ENCODE measurements around the gene LRP3.

LRP3 gene

GRCh38 chr19:33235269-33235995 lies 41.3 kb downstream of the LRP3 start:
- DNase-seq (ENCODE audit: insufficient read length, low spot score) (peak; percentile 93), FAIRE-seq (peak; percentile 88)

- DNase-seq (ENCODE audit: insufficient read length, low spot score), result no peak
- no peak for FAIRE-seq
Observed at GRCh38 chr19:33235996-33236350, 41.8 kb downstream of the LRP3 start.

- FAIRE-seq, result no peak
- DNase-seq (ENCODE audit: insufficient read length, low spot score), result no peak
Observed at GRCh38 chr19:33236696-33237390, 42.7 kb downstream of the LRP3 start.

GRCh38 chr19:33238481-33239149 lies 44.5 kb downstream of the LRP3 start:
- DNase-seq (ENCODE audit: insufficient read length, low spot score), result no peak
- FAIRE-seq, result no peak

GRCh38 chr19:33239223-33239975 lies 45.3 kb downstream of the LRP3 start:
- no peak for FAIRE-seq

GRCh38 chr19:33240181-33240771 lies 46.1 kb downstream of the LRP3 start:
- DNase-seq (ENCODE audit: insufficient read length, low spot score) (no peak), FAIRE-seq (no peak)

More at GRCh38 chr19:33239223-33239975, 45.3 kb downstream of the LRP3 start:
- no peak for DNase-seq (ENCODE audit: insufficient read length, low spot score)

DNA sequence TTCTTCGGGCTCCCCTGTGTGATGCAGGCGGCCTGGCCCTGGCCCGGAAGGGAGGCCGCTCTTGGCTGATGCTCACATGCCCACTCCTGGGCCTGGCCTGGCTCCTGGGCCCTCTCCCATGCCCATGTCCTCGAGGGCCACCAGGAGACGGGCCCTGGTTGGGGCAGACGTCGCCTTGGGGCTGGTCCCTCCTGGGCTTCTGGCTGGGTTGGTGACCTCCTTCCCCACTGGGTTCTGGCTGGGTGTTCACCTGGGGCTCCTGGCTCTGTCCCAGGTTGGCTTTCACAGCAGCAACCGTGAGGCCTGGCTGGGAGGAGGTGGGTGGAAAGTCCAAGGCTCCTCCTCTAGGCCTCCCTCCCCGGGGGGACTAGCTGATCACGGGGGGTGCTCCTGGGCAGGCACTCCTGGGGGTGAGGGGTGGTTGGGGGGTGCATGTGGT lies 47.0 kb downstream of the LRP3 start:
- no peak for FAIRE-seq

DNA sequence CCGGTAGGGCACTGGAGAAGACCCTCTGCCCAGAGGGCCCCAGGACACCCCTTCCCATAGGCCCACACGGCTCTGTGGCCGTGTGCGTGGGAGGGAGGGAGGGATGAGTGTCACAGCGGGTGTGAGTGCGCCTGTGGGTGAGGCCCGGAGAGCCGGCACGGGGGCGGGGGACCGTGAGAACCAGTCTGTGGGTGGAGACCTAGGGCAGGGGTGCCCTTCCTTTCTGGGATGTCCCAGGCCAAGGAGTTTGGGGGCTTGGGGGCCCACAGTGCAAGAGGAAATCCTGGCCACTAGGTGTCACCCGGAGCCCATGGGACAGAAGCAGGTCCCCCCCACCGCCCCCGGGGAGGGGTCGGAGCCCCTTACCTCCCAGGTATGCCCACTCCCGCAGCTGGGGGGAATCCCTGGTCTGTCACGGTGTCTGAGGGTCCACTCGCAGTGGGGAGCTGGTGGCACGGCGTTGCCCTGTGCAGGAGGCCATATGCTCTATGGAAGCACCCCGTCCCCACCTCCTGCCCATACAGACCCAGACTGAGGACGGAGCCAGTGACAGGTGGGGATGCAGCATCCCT lies 47.5 kb downstream of the LRP3 start:
- DNase-seq (ENCODE audit: insufficient read length, low spot score) (no peak), FAIRE-seq (no peak)

More for the DNA sequence above, 47.0 kb downstream of the LRP3 start:
- no peak for DNase-seq (ENCODE audit: insufficient read length, low spot score)

DNA sequence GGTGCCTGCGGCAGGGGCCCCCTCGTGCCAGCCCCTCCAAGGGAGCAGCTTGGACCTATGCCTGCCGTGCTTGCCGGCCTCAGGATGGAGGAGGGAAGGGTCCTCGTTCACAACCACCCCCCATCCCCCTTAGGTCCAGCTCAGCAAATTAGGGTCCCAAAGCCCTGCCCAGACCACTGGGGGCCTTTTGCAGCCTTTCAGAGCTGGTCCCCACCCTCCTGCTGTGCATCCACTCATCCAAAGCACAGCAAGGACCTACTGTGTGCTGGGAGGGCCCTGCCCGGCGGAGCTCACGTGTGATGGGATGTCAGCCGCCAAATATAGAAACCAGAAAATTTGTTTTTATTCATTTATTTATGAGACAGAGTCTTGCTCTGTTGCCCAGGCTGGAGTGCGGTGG lies 48.0 kb downstream of the LRP3 start:
- FAIRE-seq (no peak), DNase-seq (ENCODE audit: insufficient read length, low spot score) (no peak)

GRCh38 chr19:33242911-33243310 lies 48.8 kb downstream of the LRP3 start:
- FAIRE-seq, result no peak

GRCh38 chr19:33245948-33246708 lies 52.0 kb downstream of the LRP3 start:
- no peak for DNase-seq (ENCODE audit: insufficient read length, low spot score)
- no peak for FAIRE-seq

More at GRCh38 chr19:33242911-33243310, 48.8 kb downstream of the LRP3 start:
- DNase-seq (ENCODE audit: insufficient read length, low spot score), result no peak

DNA sequence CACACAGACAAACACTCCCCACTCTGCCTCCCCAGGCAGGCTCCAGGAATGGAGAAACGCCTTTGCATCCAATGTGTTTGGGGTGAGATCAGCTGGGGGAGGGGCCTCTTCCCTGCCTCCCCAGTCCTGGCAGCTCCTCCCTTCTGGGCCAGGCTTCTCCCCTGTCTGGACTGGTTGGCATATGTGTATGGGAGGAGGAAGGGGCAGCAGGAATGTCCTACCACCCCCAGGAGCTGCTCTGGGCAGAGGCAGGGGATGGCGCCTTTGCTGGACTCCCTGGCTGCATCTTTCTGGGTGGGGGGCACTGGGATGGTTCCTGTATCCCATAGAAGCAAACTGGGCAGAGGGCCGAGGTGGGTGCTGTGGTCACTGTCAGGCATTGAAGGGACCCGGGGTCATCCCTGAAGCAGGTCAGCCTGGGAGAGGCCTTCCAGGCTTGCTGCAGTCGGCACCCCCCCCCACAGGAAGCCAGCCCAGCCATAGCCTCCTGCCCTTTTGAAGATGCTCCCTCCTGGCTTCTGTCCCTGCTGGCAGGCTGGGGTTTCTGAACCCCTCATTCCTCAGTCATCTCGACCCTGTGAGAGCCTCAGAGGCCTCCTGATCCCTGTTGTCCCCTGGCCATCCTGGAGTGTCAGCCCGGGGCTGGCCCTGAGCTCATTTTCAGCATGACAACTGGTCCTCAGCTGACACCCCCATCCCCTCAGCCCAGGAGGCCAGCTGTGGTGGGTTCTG lies 52.7 kb downstream of the LRP3 start:
- FAIRE-seq (no peak), DNase-seq (ENCODE audit: insufficient read length, low spot score) (no peak)

DNA sequence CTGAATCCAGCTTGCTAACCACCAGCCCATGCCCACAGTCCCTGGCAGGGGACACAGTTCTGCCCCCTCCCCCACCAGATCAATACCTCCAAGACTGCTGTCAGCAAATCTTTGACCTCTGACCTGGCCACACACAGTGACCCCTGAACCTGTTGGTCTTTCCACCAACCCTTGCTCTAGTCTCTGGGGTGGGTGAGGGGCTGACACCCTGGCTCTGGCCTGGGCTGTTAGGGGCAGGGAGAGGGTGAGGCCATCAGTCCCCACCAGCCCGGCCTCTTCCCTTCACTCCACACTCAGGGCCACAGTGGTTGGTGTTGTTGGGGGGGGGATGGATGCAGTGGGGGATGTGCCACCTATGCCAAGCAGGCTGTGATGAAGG lies 53.3 kb downstream of the LRP3 start:
- FAIRE-seq, result no peak

GRCh38 chr19:33248104-33248503 lies 54.0 kb downstream of the LRP3 start:
- DNase-seq (ENCODE audit: insufficient read length, low spot score), result no peak

More for the DNA sequence above, 53.3 kb downstream of the LRP3 start:
- no peak for DNase-seq (ENCODE audit: insufficient read length, low spot score)

GRCh38 chr19:33248553-33248953 lies 54.4 kb downstream of the LRP3 start:
- DNase-seq (ENCODE audit: insufficient read length, low spot score) (no peak), FAIRE-seq (no peak)

More at GRCh38 chr19:33248104-33248503, 54.0 kb downstream of the LRP3 start:
- FAIRE-seq, result no peak

- no peak for FAIRE-seq
- DNase-seq (ENCODE audit: insufficient read length, low spot score), result no peak
Observed at GRCh38 chr19:33248954-33249613, 55.0 kb downstream of the LRP3 start.

- DNase-seq (ENCODE audit: insufficient read length, low spot score), result no peak
Observed at GRCh38 chr19:33249740-33250366, 55.7 kb downstream of the LRP3 start.

GRCh38 chr19:33250500-33250899 lies 56.4 kb downstream of the LRP3 start:
- DNase-seq (ENCODE audit: insufficient read length, low spot score) (no peak), FAIRE-seq (no peak)

More at GRCh38 chr19:33249740-33250366, 55.7 kb downstream of the LRP3 start:
- peak; percentile 69 for FAIRE-seq
